PC-3 (cell line): ENCODE data around the gene P2RY2. TPM values are rescaled to one million over a fixed set of nuclear protein-coding genes. Genes with fewer than 3 reads are reported as not detected.

Experiments used
- ATAC-seq: fragments of 200-7000 bp; cut with Tn5 transposase; 2 replicates; pipeline ENCODE4 v1.9.1; 2020; ENCODE audit warnings: mild to moderate bottlenecking, moderate library complexity
- BruUV-seq: library from RNA; stranded (reverse); fragments of 400-500 nt; replicated peaks from 2 replicates; lab custom pipeline; 2021; lab: Mats Ljungman, UMichigan
- CTCF ChIA-PET: fragments of 300-600 bp; sonication (Branson Sonifier 250); formaldehyde crosslinking; loops from one replicate; lab custom pipeline; 2022; ENCODE audit warnings: antibody characterized with exemption; lab: Charles Lee
- POLR2A ChIA-PET: fragments of 300-600 bp; sonication (Branson Sonifier 250); formaldehyde crosslinking; loops from one replicate; lab custom pipeline; 2022; ENCODE audit warnings: antibody characterized with exemption; ENCODE audit not compliant: unreplicated experiment; lab: Charles Lee
- DNase-seq: peaks from one replicate; pipeline ENCODE4 v3.0.0-alpha.2; 2015
- H2AFZ ChIP-seq: fragments of 300-600 bp; sonication (generic); 2 replicates; pipeline ENCODE4 v1.6.0; 2016; ENCODE audit warnings: antibody characterized with exemption, low read length
- H3F3A ChIP-seq: fragments of 300-600 bp; sonication (generic); one replicate; pipeline ENCODE4 v1.6.0; 2017; ENCODE audit warnings: antibody characterized with exemption, low read length, control low read depth, mild to moderate bottlenecking; ENCODE audit not compliant: unreplicated experiment
- H3K27ac ChIP-seq: fragments of 300-600 bp; sonication (generic); 2 replicates; pipeline ENCODE4 v1.5.1; 2016; ENCODE audit warnings: mild to moderate bottlenecking, low read length
- H3K27me3 ChIP-seq: fragments of 300-600 bp; sonication (generic); 2 replicates; pipeline ENCODE4 v1.6.1; 2016; ENCODE audit warnings: low read length, mixed read lengths
- H3K36me3 ChIP-seq: fragments of 300-600 bp; sonication (generic); 2 replicates; pipeline ENCODE4 v1.6.1; 2016; ENCODE audit warnings: low read depth, mixed run types, low read length, mixed read lengths
- H3K4me1 ChIP-seq: fragments of 300-600 bp; sonication (generic); 2 replicates; pipeline ENCODE4 v1.5.1; 2016; ENCODE audit warnings: low read length; ENCODE audit not compliant: insufficient read depth
- H3K4me2 ChIP-seq: fragments of 300-600 bp; sonication (generic); 2 replicates; pipeline ENCODE4 v1.6.0; 2016; ENCODE audit warnings: low read length
- H3K4me3 ChIP-seq: fragments of 300-600 bp; sonication (generic); 2 replicates; pipeline ENCODE4 v1.5.1; 2016; ENCODE audit warnings: mild to moderate bottlenecking, low read length, mixed read lengths
- H3K79me2 ChIP-seq: fragments of 300-600 bp; sonication (generic); 2 replicates; pipeline ENCODE4 v1.6.1; 2017; ENCODE audit warnings: low read length, mixed read lengths
- H3K9ac ChIP-seq: fragments of 300-600 bp; sonication (generic); 2 replicates; pipeline ENCODE4 v1.6.0; 2016; ENCODE audit warnings: mild to moderate bottlenecking, low read length
- H3K9me2 ChIP-seq: fragments of 300-600 bp; sonication (generic); replicated peaks from 2 replicates; pipeline ENCODE4 v1.6.1; 2016; ENCODE audit warnings: mixed run types, low read length, mixed read lengths
- H3K9me3 ChIP-seq: fragments of 300-600 bp; sonication (generic); 2 replicates; pipeline ENCODE4 v1.6.1; 2016; ENCODE audit warnings: low read length, mixed read lengths
- H4K20me1 ChIP-seq: fragments of 300-600 bp; sonication (generic); 2 replicates; pipeline ENCODE4 v1.6.1; 2016; ENCODE audit warnings: low read length, mixed read lengths
- EZH2 ChIP-seq: fragments of 300-600 bp; sonication (generic); IDR thresholded peaks from one replicate; pipeline ENCODE4 v1.6.1; 2017; ENCODE audit warnings: antibody characterized with exemption, mild to moderate bottlenecking, low read length; ENCODE audit not compliant: unreplicated experiment
- EZH2phosphoT487 ChIP-seq: fragments of 300-600 bp; sonication (generic); IDR thresholded peaks from 2 replicates; pipeline ENCODE4 v1.6.1; 2018; ENCODE audit warnings: mild to moderate bottlenecking, antibody characterized with exemption, low read length, borderline replicate concordance
- intact Hi-C: fragments of 100-400 bp; cut with micrococcal nuclease; formaldehyde crosslinking; loops from 2 replicates; pipeline ENCODE4 v1.9.0; 2023
- total RNA-seq: library from RNA; depleted of rRNA; stranded (reverse); fragments of >200 nt; gene quantifications from 2 replicates; pipeline ENCODE4 v1.2.3, GENCODE V29; 2014
- TF ChIP-seq, protein P1 (sequence below): fragments of 300-600 bp; sonication (generic); conservative IDR thresholded peaks from 2 replicates; pipeline ENCODE4 v1.5.1; 2017; ENCODE audit warnings: antibody characterized with exemption, low read depth, mild to moderate bottlenecking, low read length

The P2RY2 gene
- total RNA-seq, 1 experiment from 2014 or later: 54.8 TPM

DNA sequence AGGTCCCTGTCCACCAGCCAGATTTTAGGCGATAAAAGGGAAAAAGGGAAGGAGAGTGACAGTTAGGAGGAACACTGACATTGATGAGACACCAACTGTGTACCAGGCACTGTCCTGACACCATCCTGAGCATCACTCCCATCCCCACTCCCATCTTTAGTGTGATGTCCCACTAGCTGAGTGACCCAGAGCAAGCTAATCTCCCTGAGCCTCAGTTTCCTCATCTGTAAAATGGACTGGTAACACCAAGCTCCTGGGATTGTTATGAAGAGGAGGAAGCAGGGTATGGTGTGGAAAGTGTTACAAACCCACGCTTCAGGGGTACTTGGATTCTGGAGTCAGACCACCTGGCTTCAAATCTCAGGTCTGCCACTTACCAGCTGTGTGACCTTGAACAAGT, 45.6 kb downstream of the P2RY2 start:
- Histone ChIP-seq H3K9ac (no peak overlapping the region), H3K27ac (no peak overlapping the region), H2AFZ (no peak overlapping the region), H3K4me2 (no peak overlapping the region), H3K9me2 (no peaks in the 10 kb centered on the region), H3K27me3 (no peaks in the 10 kb centered on the region), H3K36me3 (no peaks in the 10 kb centered on the region), H4K20me1 (no peaks in the 10 kb centered on the region), H3K9me3 (no peaks in the 10 kb centered on the region), H3K4me3 (no peak overlapping the region), H3F3A (no peaks in the 10 kb centered on the region), H3K79me2 (no peaks in the 10 kb centered on the region), H3K4me1 (peaks cover 10% of the 10 kb centered on the region)
- DNase-seq (no peak), ATAC-seq (no peak)
- TF ChIP-seq EZH2 (no peak), EZH2phosphoT487 (no peak)
- TF ChIP-seq, protein P1, sequence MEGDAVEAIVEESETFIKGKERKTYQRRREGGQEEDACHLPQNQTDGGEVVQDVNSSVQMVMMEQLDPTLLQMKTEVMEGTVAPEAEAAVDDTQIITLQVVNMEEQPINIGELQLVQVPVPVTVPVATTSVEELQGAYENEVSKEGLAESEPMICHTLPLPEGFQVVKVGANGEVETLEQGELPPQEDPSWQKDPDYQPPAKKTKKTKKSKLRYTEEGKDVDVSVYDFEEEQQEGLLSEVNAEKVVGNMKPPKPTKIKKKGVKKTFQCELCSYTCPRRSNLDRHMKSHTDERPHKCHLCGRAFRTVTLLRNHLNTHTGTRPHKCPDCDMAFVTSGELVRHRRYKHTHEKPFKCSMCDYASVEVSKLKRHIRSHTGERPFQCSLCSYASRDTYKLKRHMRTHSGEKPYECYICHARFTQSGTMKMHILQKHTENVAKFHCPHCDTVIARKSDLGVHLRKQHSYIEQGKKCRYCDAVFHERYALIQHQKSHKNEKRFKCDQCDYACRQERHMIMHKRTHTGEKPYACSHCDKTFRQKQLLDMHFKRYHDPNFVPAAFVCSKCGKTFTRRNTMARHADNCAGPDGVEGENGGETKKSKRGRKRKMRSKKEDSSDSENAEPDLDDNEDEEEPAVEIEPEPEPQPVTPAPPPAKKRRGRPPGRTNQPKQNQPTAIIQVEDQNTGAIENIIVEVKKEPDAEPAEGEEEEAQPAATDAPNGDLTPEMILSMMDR: no peak
- ChIA-PET CTCF (interaction anchor here (0.6 kb wide), 1 partner anchor 885 kb away, joined by 3 read pairs; no protein-coding TSS in a partner anchor), POLR2A (no interaction called here)
- intact Hi-C loops: no loop called here
- no TSS peak for BruUV-seq

DNA sequence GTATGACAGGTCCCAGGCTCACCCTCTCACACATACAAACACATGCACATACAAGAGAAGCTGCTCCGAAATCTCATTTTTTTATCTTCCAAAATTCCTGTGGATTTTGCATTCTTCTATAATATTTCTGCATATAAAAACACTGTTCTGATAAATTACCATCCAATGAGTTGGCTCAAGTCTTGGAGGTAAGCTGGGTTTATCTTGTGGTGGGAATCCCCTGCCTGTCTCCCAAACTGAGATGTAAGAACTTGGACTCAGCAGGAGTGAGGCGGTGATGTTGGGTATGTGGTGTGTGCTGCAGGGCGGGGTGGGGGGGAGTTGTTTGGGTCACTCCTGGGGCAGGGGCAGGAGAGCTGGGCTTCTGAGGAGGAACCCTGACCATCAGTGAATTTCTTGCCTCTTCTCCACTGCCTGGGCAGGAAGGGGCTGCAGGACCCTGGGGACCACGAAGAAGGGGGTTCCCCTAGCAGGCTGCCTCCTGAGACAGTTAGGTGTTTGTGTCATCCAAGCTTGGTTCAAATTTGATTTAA, 47.3 kb downstream of the P2RY2 start:
- ATAC-seq (no peak), DNase-seq (no peak)
- H3K9me3 ChIP-seq: no peaks in the 10 kb centered on the region
- H3K79me2 ChIP-seq: no peaks in the 10 kb centered on the region
- BruUV-seq: no TSS peak
- POLR2A ChIA-PET: no interaction called here
- peaks cover 27% of the 10 kb centered on the region for H3K4me1 ChIP-seq
- H3K27me3 ChIP-seq: no peaks in the 10 kb centered on the region
- no peak overlapping the region for H2AFZ ChIP-seq
- no peaks in the 10 kb centered on the region for H3K36me3 ChIP-seq
- CTCF ChIA-PET: no interaction called here
- intact Hi-C loops: no loop called here
- H3K9me2 ChIP-seq: no peaks in the 10 kb centered on the region
- no peaks in the 10 kb centered on the region for H3F3A ChIP-seq
- no peak overlapping the region for H3K9ac ChIP-seq
- H4K20me1 ChIP-seq: no peaks in the 10 kb centered on the region
- TF ChIP-seq, protein P1: no peak
- TF ChIP-seq EZH2: no peak
- no peak for TF ChIP-seq EZH2phosphoT487
- H3K4me2 ChIP-seq: no peak overlapping the region
- no peak overlapping the region for H3K27ac ChIP-seq
- no peak overlapping the region for H3K4me3 ChIP-seq

DNA sequence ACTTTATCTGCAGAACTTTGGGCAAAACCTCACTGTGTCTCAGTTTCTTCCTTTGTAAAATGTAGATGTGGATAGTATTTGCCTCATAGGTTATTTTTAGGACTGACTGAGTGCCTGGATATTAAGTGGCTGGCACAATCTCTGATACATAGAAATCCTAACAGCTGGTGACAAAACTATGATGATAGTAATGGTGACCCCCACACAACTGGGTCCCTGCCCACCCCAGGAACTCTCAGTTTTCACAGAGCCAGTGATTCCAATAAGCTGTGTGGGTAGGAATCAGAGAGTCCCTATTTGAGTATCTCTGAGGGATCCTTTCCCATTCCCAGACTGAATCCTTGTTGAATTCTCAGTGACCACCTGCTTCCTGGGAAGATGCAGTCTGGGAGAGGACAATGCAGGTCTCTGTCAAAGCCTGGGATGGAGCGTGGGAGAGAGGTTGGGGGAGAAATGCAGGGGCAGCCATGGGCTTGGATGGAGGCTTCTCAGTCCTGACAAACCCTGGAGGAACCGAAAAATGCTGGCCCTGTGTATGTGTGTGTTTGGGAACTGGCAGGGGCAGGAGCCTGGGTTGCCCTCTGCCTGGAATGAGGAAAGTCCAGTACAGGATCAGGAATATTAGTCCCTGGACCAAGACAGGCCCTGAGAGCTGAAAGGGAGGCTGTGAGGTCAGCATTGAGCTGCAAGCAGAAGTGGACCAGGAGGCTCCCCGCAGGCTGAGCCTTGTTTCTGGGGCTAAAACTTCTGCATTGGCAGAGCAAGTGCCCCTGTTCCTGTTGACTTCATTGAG, 48.0 kb downstream of the P2RY2 start:
- DNase-seq (no peak), ATAC-seq (no peak)
- Histone ChIP-seq H2AFZ (no peak overlapping the region), H3K79me2 (no peaks in the 10 kb centered on the region), H3K27me3 (no peaks in the 10 kb centered on the region), H4K20me1 (no peaks in the 10 kb centered on the region), H3K4me2 (no peak overlapping the region), H3K9ac (no peak overlapping the region), H3K4me3 (no peak overlapping the region), H3K27ac (no peak overlapping the region), H3K36me3 (no peaks in the 10 kb centered on the region), H3K4me1 (peaks cover 34% of the 10 kb centered on the region), H3K9me2 (no peaks in the 10 kb centered on the region), H3K9me3 (no peaks in the 10 kb centered on the region), H3F3A (no peaks in the 10 kb centered on the region)
- ChIA-PET CTCF (no interaction called here), POLR2A (no interaction called here)
- intact Hi-C loops: no loop called here
- no peak for TF ChIP-seq EZH2phosphoT487
- TF ChIP-seq, protein P1: no peak
- no TSS peak for BruUV-seq
